ENCODE data around the gene SNPH. TPM values are rescaled to one million over a fixed set of nuclear protein-coding genes. Genes with fewer than 3 reads are reported as not detected.

The SNPH gene
- total and polyA plus RNA-seq, 4 donors, result 1.2 to 3.3 (median 2.1) TPM

- H3K27me3 ChIP-seq (ENCODE audit: control insufficient read depth in 3 of 3, insufficient read depth in 3 of 3, low read length in 2 of 3), result no peaks in the 10 kb centered on the region
- H3K9me3 ChIP-seq (ENCODE audit: control insufficient read depth in 4 of 4, insufficient read depth in 3 of 4, low read length in 3 of 4), result no peaks in the 10 kb centered on the region
- peak overlapping the region; percentile 94 to 98 for H3K27ac ChIP-seq (ENCODE audit: low read depth in 1 of 2, low read length in 1 of 2)
- 17 to 20% methylated on average over 15 of the region's 15 CpGs for WGBS, 2 donors
- H3K9ac ChIP-seq (ENCODE audit: insufficient read depth in 1 of 2, low read length in 2 of 2), result peak overlapping the region in 1 of 2 donors; percentile 47
- H3K4me1 ChIP-seq (ENCODE audit: control insufficient read depth in 5 of 5, insufficient read depth in 5 of 5, low read length in 5 of 5), result peaks cover 6 to 32% (median 13%) of the 10 kb centered on the region in 5 donors
- DNase-seq (no peak), ATAC-seq (ENCODE audit: insufficient read depth, low FRiP score) (no peak)
- H3K4me3 ChIP-seq, result peak overlapping the region; percentile 9
- TF ChIP-seq, protein P1, sequence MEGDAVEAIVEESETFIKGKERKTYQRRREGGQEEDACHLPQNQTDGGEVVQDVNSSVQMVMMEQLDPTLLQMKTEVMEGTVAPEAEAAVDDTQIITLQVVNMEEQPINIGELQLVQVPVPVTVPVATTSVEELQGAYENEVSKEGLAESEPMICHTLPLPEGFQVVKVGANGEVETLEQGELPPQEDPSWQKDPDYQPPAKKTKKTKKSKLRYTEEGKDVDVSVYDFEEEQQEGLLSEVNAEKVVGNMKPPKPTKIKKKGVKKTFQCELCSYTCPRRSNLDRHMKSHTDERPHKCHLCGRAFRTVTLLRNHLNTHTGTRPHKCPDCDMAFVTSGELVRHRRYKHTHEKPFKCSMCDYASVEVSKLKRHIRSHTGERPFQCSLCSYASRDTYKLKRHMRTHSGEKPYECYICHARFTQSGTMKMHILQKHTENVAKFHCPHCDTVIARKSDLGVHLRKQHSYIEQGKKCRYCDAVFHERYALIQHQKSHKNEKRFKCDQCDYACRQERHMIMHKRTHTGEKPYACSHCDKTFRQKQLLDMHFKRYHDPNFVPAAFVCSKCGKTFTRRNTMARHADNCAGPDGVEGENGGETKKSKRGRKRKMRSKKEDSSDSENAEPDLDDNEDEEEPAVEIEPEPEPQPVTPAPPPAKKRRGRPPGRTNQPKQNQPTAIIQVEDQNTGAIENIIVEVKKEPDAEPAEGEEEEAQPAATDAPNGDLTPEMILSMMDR (IDR thresholded peaks at IDR 0.05; ENCODE audit: control extremely low read depth, extremely low read depth), result no peak
- no peaks in the 10 kb centered on the region for H3K36me3 ChIP-seq (ENCODE audit: control insufficient read depth in 4 of 4, insufficient read depth in 4 of 4, low read length in 4 of 4)
These were observed 58.6 kb downstream of the SNPH start for GRCh38 chr20:1324598-1325172.

GRCh38 chr20:1325173-1326030, 59.3 kb downstream of the SNPH start:
- peak overlapping the region; percentile 53 for H3K4me3 ChIP-seq
- H3K4me1 ChIP-seq (ENCODE audit: control insufficient read depth in 5 of 5, insufficient read depth in 5 of 5, low read length in 5 of 5), result peaks cover 6 to 36% (median 13%) of the 10 kb centered on the region in 5 donors
- TF ChIP-seq, protein P1 (IDR thresholded peaks at IDR 0.05; ENCODE audit: control extremely low read depth, extremely low read depth), result no peak

GRCh38 chr20:1326031-1326930, 60.2 kb downstream of the SNPH start:
- TF ChIP-seq, protein P1 (IDR thresholded peaks at IDR 0.05; ENCODE audit: control extremely low read depth, extremely low read depth), result no peak
- Histone ChIP-seq H3K9ac (ENCODE audit: insufficient read depth in 1 of 2, low read length in 2 of 2) (peak overlapping the region; percentile 90 to 99), H3K4me3 (peak overlapping the region; percentile 53), H3K27me3 (ENCODE audit: control insufficient read depth in 3 of 3, insufficient read depth in 3 of 3, low read length in 2 of 3) (no peaks in the 10 kb centered on the region), H3K4me1 (ENCODE audit: control insufficient read depth in 5 of 5, insufficient read depth in 5 of 5, low read length in 5 of 5) (peaks cover 6 to 40% (median 13%) of the 10 kb centered on the region in 5 donors), H3K27ac (ENCODE audit: low read depth in 1 of 2, low read length in 1 of 2) (peak overlapping the region; percentile 94 to 98), H3K9me3 (ENCODE audit: control insufficient read depth in 4 of 4, insufficient read depth in 3 of 4, low read length in 3 of 4) (no peaks in the 10 kb centered on the region), H3K36me3 (ENCODE audit: control insufficient read depth in 4 of 4, insufficient read depth in 4 of 4, low read length in 4 of 4) (no peaks in the 10 kb centered on the region)
- ATAC-seq (ENCODE audit: insufficient read depth, low FRiP score) (peak; percentile 3), DNase-seq (no peak)
- WGBS, 2 donors, result 29 to 48% methylated on average over 10 of the region's 10 CpGs

More at GRCh38 chr20:1325173-1326030, 59.3 kb downstream of the SNPH start:
- Histone ChIP-seq H3K9ac (ENCODE audit: insufficient read depth in 1 of 2, low read length in 2 of 2) (peak overlapping the region; percentile 90 to 99), H3K27me3 (ENCODE audit: control insufficient read depth in 3 of 3, insufficient read depth in 3 of 3, low read length in 2 of 3) (no peaks in the 10 kb centered on the region), H3K9me3 (ENCODE audit: control insufficient read depth in 4 of 4, insufficient read depth in 3 of 4, low read length in 3 of 4) (no peaks in the 10 kb centered on the region), H3K36me3 (ENCODE audit: control insufficient read depth in 4 of 4, insufficient read depth in 4 of 4, low read length in 4 of 4) (no peaks in the 10 kb centered on the region), H3K27ac (ENCODE audit: low read depth in 1 of 2, low read length in 1 of 2) (peak overlapping the region; percentile 94 to 98)
- DNase-seq (peak; percentile 98 to 99 (median 99)), ATAC-seq (ENCODE audit: insufficient read depth, low FRiP score) (peak; percentile 86)
- 0 to 1% methylated on average over 56 of the region's 56 CpGs for WGBS, 2 donors
